Measurements from ENCODE around the gene OR51B6. TPM values are rescaled to one million over a fixed set of nuclear protein-coding genes. Genes with fewer than 3 reads are reported as not detected.

OR51B6 gene
- total and polyA plus RNA-seq, 2 experiments from 2014 or later, result not detected

DNA sequence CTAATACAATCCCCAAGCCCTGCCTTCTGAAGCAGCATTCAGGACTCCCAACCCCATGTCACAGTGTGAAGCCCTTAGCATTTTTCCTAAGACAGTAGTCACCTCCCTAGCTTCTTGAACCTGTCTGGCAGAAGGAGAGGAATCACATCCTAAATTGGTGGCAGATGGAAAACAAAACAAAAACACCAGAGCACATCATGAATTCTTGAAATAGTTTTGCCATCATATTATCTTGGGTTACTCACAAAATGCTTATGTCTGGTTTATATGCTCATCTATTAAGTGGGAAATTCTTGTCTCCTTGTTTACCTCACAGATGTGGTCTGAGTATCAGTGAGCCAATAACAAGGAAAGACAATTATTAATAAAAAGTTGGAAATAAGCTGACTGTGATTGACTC lies 47.6 kb downstream of the OR51B6 start:
- Mint-ChIP-seq H3K27me3 (ENCODE audit: insufficient read depth, low read depth, poor library complexity) (peaks cover 2% of the 10 kb centered on the region), H3K27ac (no peak overlapping the region), H3K4me3 (no peak overlapping the region), H3K4me1 (peaks cover 3% of the 10 kb centered on the region; the same call in 2 of the 3 replicates), H3K36me3 (ENCODE audit: low read depth) (no peaks in the 10 kb centered on the region), H3K9me3 (peaks cover 2% of the 10 kb centered on the region; the same call in 1 of the 3 replicates)
- no peaks in the 10 kb centered on the region for H3K36me3 ChIP-seq (ENCODE audit: insufficient read depth)
- H3K27me3 ChIP-seq (ENCODE audit: insufficient read depth), result no peaks in the 10 kb centered on the region
- no peak overlapping the region for H2AFZ ChIP-seq
- no peak overlapping the region for H3K4me2 ChIP-seq
- H3K79me2 ChIP-seq (replicated peaks; ENCODE audit: insufficient read depth), result no peaks in the 10 kb centered on the region
- H3K9me2 ChIP-seq (ENCODE audit: insufficient read depth), result 0 out of 2 replicates have a peak, but pooled peaks cover 3% of the 10 kb centered on the region
- no peak for DNase-seq (ENCODE audit: low spot score)
- TF ChIP-seq NANOG (IDR thresholded peaks at IDR 0.05; ENCODE audit: borderline replicate concordance), result no peak
- TF ChIP-seq, protein P1, sequence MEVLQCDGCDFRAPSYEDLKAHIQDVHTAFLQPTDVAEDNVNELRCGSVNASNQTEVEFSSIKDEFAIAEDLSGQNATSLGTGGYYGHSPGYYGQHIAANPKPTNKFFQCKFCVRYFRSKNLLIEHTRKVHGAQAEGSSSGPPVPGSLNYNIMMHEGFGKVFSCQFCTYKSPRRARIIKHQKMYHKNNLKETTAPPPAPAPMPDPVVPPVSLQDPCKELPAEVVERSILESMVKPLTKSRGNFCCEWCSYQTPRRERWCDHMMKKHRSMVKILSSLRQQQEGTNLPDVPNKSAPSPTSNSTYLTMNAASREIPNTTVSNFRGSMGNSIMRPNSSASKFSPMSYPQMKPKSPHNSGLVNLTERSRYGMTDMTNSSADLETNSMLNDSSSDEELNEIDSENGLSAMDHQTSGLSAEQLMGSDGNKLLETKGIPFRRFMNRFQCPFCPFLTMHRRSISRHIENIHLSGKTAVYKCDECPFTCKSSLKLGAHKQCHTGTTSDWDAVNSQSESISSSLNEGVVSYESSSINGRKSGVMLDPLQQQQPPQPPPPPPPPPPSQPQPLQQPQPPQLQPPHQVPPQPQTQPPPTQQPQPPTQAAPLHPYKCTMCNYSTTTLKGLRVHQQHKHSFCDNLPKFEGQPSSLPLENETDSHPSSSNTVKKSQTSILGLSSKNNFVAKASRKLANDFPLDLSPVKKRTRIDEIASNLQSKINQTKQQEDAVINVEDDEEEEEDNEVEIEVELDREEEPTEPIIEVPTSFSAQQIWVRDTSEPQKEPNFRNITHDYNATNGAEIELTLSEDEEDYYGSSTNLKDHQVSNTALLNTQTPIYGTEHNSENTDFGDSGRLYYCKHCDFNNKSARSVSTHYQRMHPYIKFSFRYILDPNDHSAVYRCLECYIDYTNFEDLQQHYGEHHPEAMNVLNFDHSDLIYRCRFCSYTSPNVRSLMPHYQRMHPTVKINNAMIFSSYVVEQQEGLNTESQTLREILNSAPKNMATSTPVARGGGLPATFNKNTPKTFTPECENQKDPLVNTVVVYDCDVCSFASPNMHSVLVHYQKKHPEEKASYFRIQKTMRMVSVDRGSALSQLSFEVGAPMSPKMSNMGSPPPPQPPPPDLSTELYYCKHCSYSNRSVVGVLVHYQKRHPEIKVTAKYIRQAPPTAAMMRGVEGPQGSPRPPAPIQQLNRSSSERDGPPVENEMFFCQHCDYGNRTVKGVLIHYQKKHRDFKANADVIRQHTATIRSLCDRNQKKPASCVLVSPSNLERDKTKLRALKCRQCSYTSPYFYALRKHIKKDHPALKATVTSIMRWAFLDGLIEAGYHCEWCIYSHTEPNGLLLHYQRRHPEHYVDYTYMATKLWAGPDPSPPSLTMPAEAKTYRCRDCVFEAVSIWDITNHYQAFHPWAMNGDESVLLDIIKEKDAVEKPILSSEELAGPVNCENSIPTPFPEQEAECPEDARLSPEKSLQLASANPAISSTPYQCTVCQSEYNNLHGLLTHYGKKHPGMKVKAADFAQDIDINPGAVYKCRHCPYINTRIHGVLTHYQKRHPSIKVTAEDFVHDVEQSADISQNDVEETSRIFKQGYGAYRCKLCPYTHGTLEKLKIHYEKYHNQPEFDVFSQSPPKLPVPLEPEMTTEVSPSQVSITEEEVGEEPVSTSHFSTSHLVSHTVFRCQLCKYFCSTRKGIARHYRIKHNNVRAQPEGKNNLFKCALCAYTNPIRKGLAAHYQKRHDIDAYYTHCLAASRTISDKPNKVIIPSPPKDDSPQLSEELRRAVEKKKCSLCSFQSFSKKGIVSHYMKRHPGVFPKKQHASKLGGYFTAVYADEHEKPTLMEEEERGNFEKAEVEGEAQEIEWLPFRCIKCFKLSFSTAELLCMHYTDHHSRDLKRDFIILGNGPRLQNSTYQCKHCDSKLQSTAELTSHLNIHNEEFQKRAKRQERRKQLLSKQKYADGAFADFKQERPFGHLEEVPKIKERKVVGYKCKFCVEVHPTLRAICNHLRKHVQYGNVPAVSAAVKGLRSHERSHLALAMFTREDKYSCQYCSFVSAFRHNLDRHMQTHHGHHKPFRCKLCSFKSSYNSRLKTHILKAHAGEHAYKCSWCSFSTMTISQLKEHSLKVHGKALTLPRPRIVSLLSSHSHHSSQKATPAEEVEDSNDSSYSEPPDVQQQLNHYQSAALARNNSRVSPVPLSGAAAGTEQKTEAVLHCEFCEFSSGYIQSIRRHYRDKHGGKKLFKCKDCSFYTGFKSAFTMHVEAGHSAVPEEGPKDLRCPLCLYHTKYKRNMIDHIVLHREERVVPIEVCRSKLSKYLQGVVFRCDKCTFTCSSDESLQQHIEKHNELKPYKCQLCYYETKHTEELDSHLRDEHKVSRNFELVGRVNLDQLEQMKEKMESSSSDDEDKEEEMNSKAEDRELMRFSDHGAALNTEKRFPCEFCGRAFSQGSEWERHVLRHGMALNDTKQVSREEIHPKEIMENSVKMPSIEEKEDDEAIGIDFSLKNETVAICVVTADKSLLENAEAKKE (CRISPR knock-in tag; IDR thresholded peaks at IDR 0.05), result 0 out of 2 replicates have a peak, but pooled peaks have one; percentile 1
- no peak overlapping the region for H3K27ac ChIP-seq (ENCODE audit: low read depth)
- H3K4me1 ChIP-seq (ENCODE audit: insufficient read depth), result no peaks in the 10 kb centered on the region
- no peaks in the 10 kb centered on the region for H3F3A ChIP-seq (replicated peaks; ENCODE audit: low read depth)
- no peaks in the 10 kb centered on the region for H4K20me1 ChIP-seq (replicated peaks; ENCODE audit: insufficient read depth)
- ATAC-seq, result peak; percentile 34
- no peak overlapping the region for H3K4me3 ChIP-seq

Small RNA genes within 50 kb of the gene (small RNA-seq; reads per million reads assigned to genes)
- gene AC104389.3 (ENCODE audit: low replicate concordance), result not detected

Other genes starting within 250 kb of the OR51B6 start
- gene OR52A5, start 213.2 kb upstream of the OR51B6 start, total RNA-seq (2014; rRNA removed; shearing (Covaris generic)), result 0.24 and 0.39 TPM in 2 replicates
- 0.05 and 0.11 TPM in 2 replicates for gene OR52A5, start 213.2 kb upstream of the OR51B6 start, polyA plus RNA-seq (2016; fragmentation: Nextera tagmentation; extraction: Ambion mirVana)
- gene OR52A1, start 196.8 kb upstream of the OR51B6 start, total RNA-seq (2014; rRNA removed; shearing (Covaris generic)), result 4.3 and 4.4 TPM in 2 replicates
- gene OR52A1, start 196.8 kb upstream of the OR51B6 start, polyA plus RNA-seq (2016; fragmentation: Nextera tagmentation; extraction: Ambion mirVana), result 0.73 and 0.82 TPM in 2 replicates
- not detected in 2 replicates for gene OR51V1, start 150.8 kb upstream of the OR51B6 start, total RNA-seq (2014; rRNA removed; shearing (Covaris generic))
- gene OR51V1, start 150.8 kb upstream of the OR51B6 start, polyA plus RNA-seq (2016; fragmentation: Nextera tagmentation; extraction: Ambion mirVana), result not detected in 2 replicates
- gene HBB, start 124.4 kb upstream of the OR51B6 start, total RNA-seq (2014; rRNA removed; shearing (Covaris generic)), result not detected in 2 replicates
- not detected in 2 replicates for gene HBB, start 124.4 kb upstream of the OR51B6 start, polyA plus RNA-seq (2016; fragmentation: Nextera tagmentation; extraction: Ambion mirVana)
- not detected in 2 replicates for gene HBD, start 117.0 kb upstream of the OR51B6 start, total RNA-seq (2014; rRNA removed; shearing (Covaris generic))
- gene HBD, start 117.0 kb upstream of the OR51B6 start, polyA plus RNA-seq (2016; fragmentation: Nextera tagmentation; extraction: Ambion mirVana), result not detected in 2 replicates
- not detected in 2 replicates for gene HBG1, start 101.7 kb upstream of the OR51B6 start, total RNA-seq (2014; rRNA removed; shearing (Covaris generic))
- not detected in 2 replicates for gene HBG1, start 101.7 kb upstream of the OR51B6 start, polyA plus RNA-seq (2016; fragmentation: Nextera tagmentation; extraction: Ambion mirVana)
- not detected in 2 replicates for gene HBG2, start 96.7 kb upstream of the OR51B6 start, total RNA-seq (2014; rRNA removed; shearing (Covaris generic))
- not detected in 2 replicates for gene HBG2, start 96.7 kb upstream of the OR51B6 start, polyA plus RNA-seq (2016; fragmentation: Nextera tagmentation; extraction: Ambion mirVana)
- gene HBE1, start 81.6 kb upstream of the OR51B6 start, total RNA-seq (2014; rRNA removed; shearing (Covaris generic)), result 1.0 TPM in 1 of 2 replicates, not detected in the other
- not detected in 2 replicates for gene HBE1, start 81.6 kb upstream of the OR51B6 start, polyA plus RNA-seq (2016; fragmentation: Nextera tagmentation; extraction: Ambion mirVana)
- gene OR51B4, start 49.6 kb upstream of the OR51B6 start, total RNA-seq (2014; rRNA removed; shearing (Covaris generic)), result not detected in 2 replicates
- not detected in 2 replicates for gene OR51B4, start 49.6 kb upstream of the OR51B6 start, polyA plus RNA-seq (2016; fragmentation: Nextera tagmentation; extraction: Ambion mirVana)
- gene OR51B2, start 27.2 kb upstream of the OR51B6 start, total RNA-seq (2014; rRNA removed; shearing (Covaris generic)), result not detected in 2 replicates
- not detected in 2 replicates for gene OR51B2, start 27.2 kb upstream of the OR51B6 start, polyA plus RNA-seq (2016; fragmentation: Nextera tagmentation; extraction: Ambion mirVana)
- not detected in 2 replicates for gene OR51B5, start 8.0 kb upstream of the OR51B6 start, total RNA-seq (2014; rRNA removed; shearing (Covaris generic))
- gene OR51B5, start 8.0 kb upstream of the OR51B6 start, polyA plus RNA-seq (2016; fragmentation: Nextera tagmentation; extraction: Ambion mirVana), result not detected in 2 replicates
- gene OR51M1, start 32.3 kb downstream of the OR51B6 start, total RNA-seq (2014; rRNA removed; shearing (Covaris generic)), result 0.03 and 0.35 TPM in 2 replicates
- not detected in 2 replicates for gene OR51M1, start 32.3 kb downstream of the OR51B6 start, polyA plus RNA-seq (2016; fragmentation: Nextera tagmentation; extraction: Ambion mirVana)
- gene OR51Q1, start 70.6 kb downstream of the OR51B6 start, total RNA-seq (2014; rRNA removed; shearing (Covaris generic)), result not detected in 2 replicates
- gene OR51Q1, start 70.6 kb downstream of the OR51B6 start, polyA plus RNA-seq (2016; fragmentation: Nextera tagmentation; extraction: Ambion mirVana), result not detected in 2 replicates
- 1.1 TPM in 1 of 2 replicates, not detected in the other for gene OR51I1, start 90.0 kb downstream of the OR51B6 start, total RNA-seq (2014; rRNA removed; shearing (Covaris generic))
- not detected in 2 replicates for gene OR51I1, start 90.0 kb downstream of the OR51B6 start, polyA plus RNA-seq (2016; fragmentation: Nextera tagmentation; extraction: Ambion mirVana)
- not detected in 2 replicates for gene OR51I2, start 97.8 kb downstream of the OR51B6 start, total RNA-seq (2014; rRNA removed; shearing (Covaris generic))
- not detected in 2 replicates for gene OR51I2, start 97.8 kb downstream of the OR51B6 start, polyA plus RNA-seq (2016; fragmentation: Nextera tagmentation; extraction: Ambion mirVana)
- gene OR52D1, start 137.2 kb downstream of the OR51B6 start, total RNA-seq (2014; rRNA removed; shearing (Covaris generic)), result not detected in 2 replicates
- not detected in 2 replicates for gene OR52D1, start 137.2 kb downstream of the OR51B6 start, polyA plus RNA-seq (2016; fragmentation: Nextera tagmentation; extraction: Ambion mirVana)
- gene UBQLN3, start 158.4 kb downstream of the OR51B6 start, total RNA-seq (2014; rRNA removed; shearing (Covaris generic)), result not detected in 2 replicates
- not detected in 2 replicates for gene UBQLN3, start 158.4 kb downstream of the OR51B6 start, polyA plus RNA-seq (2016; fragmentation: Nextera tagmentation; extraction: Ambion mirVana)
- gene UBQLNL, start 165.2 kb downstream of the OR51B6 start, total RNA-seq (2014; rRNA removed; shearing (Covaris generic)), result 0.35 and 0.52 TPM in 2 replicates
- gene UBQLNL, start 165.2 kb downstream of the OR51B6 start, polyA plus RNA-seq (2016; fragmentation: Nextera tagmentation; extraction: Ambion mirVana), result 0.09 TPM in 1 of 2 replicates, not detected in the other
- gene OR52H1, start 197.0 kb downstream of the OR51B6 start, total RNA-seq (2014; rRNA removed; shearing (Covaris generic)), result 0.28 TPM in 1 of 2 replicates, not detected in the other
- not detected in 2 replicates for gene OR52H1, start 197.0 kb downstream of the OR51B6 start, polyA plus RNA-seq (2016; fragmentation: Nextera tagmentation; extraction: Ambion mirVana)
- gene OR52B6, start 229.4 kb downstream of the OR51B6 start, total RNA-seq (2014; rRNA removed; shearing (Covaris generic)), result not detected in 2 replicates
- gene OR52B6, start 229.4 kb downstream of the OR51B6 start, polyA plus RNA-seq (2016; fragmentation: Nextera tagmentation; extraction: Ambion mirVana), result not detected in 2 replicates
- gene TRIM6, start 245.1 kb downstream of the OR51B6 start, total RNA-seq (2014; rRNA removed; shearing (Covaris generic)), result 49.0 and 50.8 TPM in 2 replicates
- 24.3 and 26.4 TPM in 2 replicates for gene TRIM6, start 245.1 kb downstream of the OR51B6 start, polyA plus RNA-seq (2016; fragmentation: Nextera tagmentation; extraction: Ambion mirVana)

Data from GM23338 (cell line).